Fibroblast of the aortic adventitia (primary cell): ENCODE data around the gene CLCN7. TPM values are rescaled to one million over a fixed set of nuclear protein-coding genes. Genes with fewer than 3 reads are reported as not detected.

Experiments
- DNase-seq: peaks from one replicate; pipeline ENCODE4 v3.0.0-alpha.2; 2010; ENCODE audit warnings: low read depth
- H3K4me3 ChIP-seq: 2 replicates; pipeline ENCODE4 v1.5.1; 2011; ENCODE audit warnings: low read depth, mild to moderate bottlenecking, control low read depth, low read length, moderate library complexity
- total RNA-seq: library from RNA; depleted of rRNA; stranded (reverse); fragments of >200 nt; gene quantifications from 2 replicates; pipeline ENCODE4 v1.2.3, GENCODE V29; 2012; ENCODE audit warnings: low replicate concordance
- TF ChIP-seq, protein P1 (sequence below): IDR thresholded peaks from 2 replicates; pipeline ENCODE4 v1.5.1; 2011; ENCODE audit warnings: mild to moderate bottlenecking, low read length, control low read depth, inconsistent platforms; ENCODE audit not compliant: insufficient read depth

The CLCN7 gene
- total RNA-seq, 1 donor = 64.8 TPM

DNA sequence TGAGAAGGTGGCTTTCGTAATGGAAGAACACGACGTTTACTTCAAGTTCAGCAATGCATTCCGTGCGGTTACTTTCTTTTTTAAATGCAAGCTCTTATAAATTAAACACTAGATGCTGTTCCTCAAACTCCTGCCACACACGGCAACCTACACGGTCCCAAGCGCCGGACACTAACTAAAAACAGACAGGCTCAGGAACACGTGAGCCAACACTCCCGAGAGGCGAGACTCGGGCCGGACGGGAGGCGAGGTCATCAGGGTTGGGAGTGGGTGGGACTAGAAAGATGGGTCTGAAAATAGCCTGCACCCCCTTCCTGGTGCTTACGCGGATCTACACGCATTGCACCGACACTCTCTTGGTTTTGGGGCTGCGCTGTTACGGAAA lies 6.4 kb downstream of the CLCN7 start:
- H3K4me3 ChIP-seq = no peak overlapping the region
- TF ChIP-seq, protein P1, sequence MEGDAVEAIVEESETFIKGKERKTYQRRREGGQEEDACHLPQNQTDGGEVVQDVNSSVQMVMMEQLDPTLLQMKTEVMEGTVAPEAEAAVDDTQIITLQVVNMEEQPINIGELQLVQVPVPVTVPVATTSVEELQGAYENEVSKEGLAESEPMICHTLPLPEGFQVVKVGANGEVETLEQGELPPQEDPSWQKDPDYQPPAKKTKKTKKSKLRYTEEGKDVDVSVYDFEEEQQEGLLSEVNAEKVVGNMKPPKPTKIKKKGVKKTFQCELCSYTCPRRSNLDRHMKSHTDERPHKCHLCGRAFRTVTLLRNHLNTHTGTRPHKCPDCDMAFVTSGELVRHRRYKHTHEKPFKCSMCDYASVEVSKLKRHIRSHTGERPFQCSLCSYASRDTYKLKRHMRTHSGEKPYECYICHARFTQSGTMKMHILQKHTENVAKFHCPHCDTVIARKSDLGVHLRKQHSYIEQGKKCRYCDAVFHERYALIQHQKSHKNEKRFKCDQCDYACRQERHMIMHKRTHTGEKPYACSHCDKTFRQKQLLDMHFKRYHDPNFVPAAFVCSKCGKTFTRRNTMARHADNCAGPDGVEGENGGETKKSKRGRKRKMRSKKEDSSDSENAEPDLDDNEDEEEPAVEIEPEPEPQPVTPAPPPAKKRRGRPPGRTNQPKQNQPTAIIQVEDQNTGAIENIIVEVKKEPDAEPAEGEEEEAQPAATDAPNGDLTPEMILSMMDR = no peak
- no peak for DNase-seq

DNA sequence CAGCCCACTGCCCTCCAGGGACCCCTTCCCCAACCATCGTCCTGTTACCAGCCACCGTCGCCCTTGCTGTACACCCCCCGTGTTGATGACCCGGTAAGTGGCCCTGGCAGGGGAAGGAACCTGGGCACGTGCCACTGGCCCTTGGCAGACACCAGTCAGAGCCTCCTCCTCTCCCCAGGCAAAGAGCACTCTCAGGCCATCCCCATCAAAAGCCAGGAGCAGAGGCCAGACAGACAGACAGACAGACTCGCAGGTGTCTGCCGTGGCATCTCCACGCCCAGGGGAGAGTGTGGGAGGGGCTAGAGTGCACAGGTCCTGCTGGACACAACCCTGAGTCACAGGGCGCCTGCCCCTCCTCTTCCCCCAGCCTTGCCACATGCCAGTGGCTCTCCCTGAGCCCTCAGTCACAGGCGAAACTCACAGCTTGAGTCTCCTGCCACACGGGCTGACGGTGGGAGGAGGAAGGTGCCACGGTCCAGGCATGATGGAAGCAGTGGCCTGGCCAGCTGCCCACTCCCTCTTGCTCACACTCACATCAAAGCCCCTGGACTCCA lies 7.8 kb downstream of the CLCN7 start:
- no peak for DNase-seq
- no peak overlapping the region for H3K4me3 ChIP-seq
- TF ChIP-seq, protein P1 = no peak

DNA sequence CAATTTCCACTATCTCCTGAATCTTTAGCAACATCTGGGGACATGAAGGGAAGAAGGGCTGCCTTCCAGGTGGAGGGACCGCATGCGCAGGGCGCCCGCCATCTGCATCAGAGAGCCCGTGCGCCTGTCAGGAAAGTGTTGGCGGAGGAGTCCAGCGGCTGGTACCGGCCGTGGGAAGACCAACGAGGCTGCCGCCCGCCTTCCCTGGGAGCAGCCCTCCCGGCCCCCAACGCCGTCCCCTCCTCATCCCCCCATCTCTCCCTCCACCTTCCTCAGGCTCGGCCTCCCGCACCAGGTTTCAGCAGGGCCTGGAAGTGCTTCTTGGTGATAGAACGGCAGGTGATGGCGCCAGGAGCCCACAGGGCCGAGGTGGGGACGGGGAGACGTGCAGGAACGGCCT lies 8.8 kb downstream of the CLCN7 start:
- no peak for DNase-seq
- TF ChIP-seq, protein P1 = no peak
- H3K4me3 ChIP-seq = no peak overlapping the region

DNA sequence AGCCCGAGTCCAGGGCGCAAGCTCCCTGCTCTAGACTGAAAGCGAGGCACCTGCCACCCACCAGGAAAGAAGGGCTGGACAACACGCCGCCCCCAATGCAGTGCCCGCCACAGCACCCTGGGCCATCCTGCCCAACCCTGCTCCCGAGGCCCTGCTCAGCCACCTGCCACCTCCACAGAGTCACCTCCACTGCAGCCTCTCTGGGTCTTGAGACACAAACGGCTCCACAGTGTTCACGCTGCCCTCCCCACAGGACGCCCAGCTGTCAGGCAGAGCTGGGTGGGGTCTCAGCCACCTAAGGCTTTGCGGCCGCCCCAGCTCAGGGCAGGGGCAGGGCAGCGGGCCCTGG lies 9.3 kb downstream of the CLCN7 start:
- TF ChIP-seq, protein P1 = no peak

DNA sequence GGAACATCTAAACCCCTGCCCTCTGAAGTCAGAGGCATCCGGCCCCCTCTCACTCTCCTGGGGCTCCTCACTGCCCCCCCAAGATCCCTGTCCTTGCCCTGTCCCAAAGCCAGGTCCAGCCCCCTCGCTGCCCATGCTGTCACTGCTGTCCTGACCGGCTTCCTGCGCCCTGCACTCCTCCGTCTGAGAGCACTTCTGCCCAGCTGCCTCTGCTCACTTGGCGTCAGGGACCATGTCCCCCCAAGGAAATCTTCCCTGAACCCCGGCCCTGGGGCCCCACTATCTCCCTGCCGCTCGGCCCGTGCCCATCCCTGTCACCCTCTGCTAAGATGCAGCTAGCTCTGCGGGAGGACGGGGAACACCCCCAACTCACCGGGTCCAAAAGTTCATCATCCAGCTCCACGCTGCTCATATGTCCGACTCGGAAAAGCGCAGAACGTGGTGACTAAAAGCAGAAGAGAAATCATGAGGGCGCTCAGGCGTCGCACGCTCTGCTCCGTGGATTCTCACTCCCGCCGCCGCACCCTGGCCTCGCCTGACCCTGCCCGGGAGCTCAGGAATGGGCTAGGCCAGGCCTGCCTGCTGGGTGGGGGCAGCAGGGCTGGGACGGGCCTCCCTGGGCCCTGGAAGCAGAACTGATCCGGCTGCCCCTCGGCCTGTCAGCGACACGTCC lies 9.8 kb downstream of the CLCN7 start:
- H3K4me3 ChIP-seq = no peak overlapping the region
- TF ChIP-seq, protein P1 = no peak
- DNase-seq = no peak

More for the DNA sequence above, 9.3 kb downstream of the CLCN7 start:
- DNase-seq = no peak
- H3K4me3 ChIP-seq = no peak overlapping the region

DNA sequence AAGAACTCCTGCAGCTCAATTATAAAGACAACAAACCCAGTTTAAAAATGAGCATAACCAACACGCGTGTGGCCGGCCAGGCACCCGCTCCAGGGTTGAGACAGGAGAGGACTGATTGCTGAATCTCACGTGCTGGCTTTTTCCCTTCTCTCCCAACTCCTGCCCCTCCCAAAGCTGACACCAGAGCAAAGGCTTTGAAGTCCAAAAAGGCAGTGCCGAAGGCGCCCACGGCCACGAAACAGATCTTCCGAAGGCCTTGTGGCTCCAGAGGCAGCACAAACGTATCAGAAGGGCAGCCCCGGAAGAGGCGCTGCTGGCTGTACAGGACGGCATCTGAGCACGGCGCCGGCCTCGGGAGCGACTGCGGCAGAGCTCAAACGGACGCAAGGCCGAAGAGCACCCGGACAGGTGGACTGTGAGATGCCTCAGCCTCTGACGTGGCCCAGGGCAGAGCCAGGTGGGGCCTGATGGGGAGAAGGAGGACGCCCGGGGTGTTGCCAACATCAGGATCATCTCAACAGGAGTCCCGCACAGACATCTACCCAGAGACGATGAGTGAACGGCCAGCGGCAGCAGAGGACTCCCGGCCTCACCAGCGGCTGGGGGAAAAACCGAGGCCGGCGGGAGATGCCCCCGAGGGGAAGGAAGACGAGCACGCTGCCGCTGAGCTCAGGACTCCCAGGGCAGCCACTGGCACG lies 10.5 kb downstream of the CLCN7 start:
- TF ChIP-seq, protein P1 = no peak
- no peak overlapping the region for H3K4me3 ChIP-seq
- DNase-seq = no peak

DNA sequence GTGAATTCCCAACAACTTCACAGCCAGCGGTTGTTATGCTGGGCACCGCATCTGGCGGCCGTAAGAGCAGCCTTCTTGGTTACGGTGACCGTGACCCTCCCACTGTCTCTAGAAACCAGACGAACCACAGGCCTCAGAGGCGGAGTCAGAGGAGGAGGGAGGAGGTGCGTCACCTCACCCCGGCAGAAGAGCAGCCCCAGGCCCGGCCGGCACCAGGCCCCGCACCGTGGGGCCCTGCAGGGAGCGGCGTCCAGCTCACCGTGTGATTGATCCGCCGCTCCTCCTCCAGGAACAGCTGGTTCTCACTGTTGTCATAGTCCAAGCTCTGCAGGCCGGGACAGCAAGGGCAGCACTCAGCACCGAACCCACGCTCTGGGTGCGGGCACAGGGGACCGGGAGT lies 13.7 kb downstream of the CLCN7 start:
- no peak for DNase-seq
- TF ChIP-seq, protein P1 = no peak
- H3K4me3 ChIP-seq = no peak overlapping the region
